Omental fat pad (tissue), 4 donors: ENCODE measurements around the gene DNM3. TPM values are rescaled to one million over a fixed set of nuclear protein-coding genes. Genes with fewer than 3 reads are reported as not detected.

ENCODE experiments used
- ATAC-seq: fragments of 150-250 bp; one replicate; pipeline ENCODE4 v1.9.1; 2016; ENCODE audit warnings: mild to moderate bottlenecking, moderate library complexity; ENCODE audit not compliant: low FRiP score
- DNase-seq: peaks from one replicate; pipeline ENCODE4 v3.0.0-alpha.2; 2019; ENCODE audit warnings: low spot score
- total RNA-seq, 4 donors: library from RNA; depleted of rRNA; stranded (reverse); fragments of >200 nt; gene quantifications; one replicate each; pipeline ENCODE4 v1.1.0, GENCODE V29; 2016
- TF ChIP-seq, protein P1 (sequence below), 3 donors: fragments of 450-650 bp; IDR thresholded peaks; one replicate each; pipeline ENCODE4 v1.5.1; 2016 to 2017; ENCODE audit warnings: antibody characterized with exemption in 3 of 3, mild to moderate bottlenecking in 3 of 3, moderate library complexity in 2 of 3

Gene DNM3
- total RNA-seq, 4 donors from 2014 or later, result 2.9 to 15.8 (median 5.5) TPM

DNA sequence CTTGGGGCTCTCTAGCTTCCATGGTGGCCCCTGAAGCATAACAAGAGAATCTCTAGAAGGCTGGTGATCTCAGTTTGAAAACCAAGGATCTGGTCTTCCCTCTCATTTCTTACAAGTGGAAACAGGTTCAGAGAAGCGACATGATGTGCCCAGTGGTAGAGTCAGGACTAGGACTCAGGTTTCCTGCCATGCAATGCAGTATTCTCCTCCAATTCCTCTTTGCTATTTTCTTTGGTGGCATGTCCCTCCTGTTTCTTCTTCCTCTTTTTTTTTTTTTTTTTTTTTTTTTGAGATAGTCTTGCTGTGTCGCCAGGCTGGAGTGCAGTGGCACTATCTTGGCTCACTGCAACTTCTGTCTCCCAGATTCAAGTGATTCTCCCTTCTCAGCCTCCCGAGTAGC is 383.6 kb downstream of the DNM3 start:
- TF ChIP-seq, protein P1, sequence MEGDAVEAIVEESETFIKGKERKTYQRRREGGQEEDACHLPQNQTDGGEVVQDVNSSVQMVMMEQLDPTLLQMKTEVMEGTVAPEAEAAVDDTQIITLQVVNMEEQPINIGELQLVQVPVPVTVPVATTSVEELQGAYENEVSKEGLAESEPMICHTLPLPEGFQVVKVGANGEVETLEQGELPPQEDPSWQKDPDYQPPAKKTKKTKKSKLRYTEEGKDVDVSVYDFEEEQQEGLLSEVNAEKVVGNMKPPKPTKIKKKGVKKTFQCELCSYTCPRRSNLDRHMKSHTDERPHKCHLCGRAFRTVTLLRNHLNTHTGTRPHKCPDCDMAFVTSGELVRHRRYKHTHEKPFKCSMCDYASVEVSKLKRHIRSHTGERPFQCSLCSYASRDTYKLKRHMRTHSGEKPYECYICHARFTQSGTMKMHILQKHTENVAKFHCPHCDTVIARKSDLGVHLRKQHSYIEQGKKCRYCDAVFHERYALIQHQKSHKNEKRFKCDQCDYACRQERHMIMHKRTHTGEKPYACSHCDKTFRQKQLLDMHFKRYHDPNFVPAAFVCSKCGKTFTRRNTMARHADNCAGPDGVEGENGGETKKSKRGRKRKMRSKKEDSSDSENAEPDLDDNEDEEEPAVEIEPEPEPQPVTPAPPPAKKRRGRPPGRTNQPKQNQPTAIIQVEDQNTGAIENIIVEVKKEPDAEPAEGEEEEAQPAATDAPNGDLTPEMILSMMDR (IDR thresholded peaks at IDR 0.05), result no peak
- no peak for ATAC-seq
- no peak for DNase-seq

DNA sequence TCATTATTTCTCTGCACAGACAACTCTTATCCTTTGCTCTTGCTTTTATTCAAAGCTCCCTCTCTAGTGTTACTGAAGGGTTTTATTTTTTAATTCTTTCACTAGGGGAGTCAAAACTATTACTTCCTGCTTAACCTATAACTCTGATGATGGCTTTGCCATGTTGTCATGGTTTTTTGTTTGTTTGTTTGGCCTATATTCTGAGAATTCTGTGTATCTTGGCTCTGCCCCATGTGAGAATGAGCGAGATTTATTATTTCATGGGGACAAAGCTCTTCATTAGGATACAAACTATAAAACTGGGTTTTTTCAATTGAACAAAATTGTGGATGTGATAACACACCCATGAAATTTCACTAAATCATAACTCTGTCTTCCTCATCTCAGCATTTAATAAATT is 388.6 kb downstream of the DNM3 start:
- no peak for ATAC-seq
- DNase-seq, result no peak
- TF ChIP-seq, protein P1 (IDR thresholded peaks at IDR 0.05), result no peak

DNA sequence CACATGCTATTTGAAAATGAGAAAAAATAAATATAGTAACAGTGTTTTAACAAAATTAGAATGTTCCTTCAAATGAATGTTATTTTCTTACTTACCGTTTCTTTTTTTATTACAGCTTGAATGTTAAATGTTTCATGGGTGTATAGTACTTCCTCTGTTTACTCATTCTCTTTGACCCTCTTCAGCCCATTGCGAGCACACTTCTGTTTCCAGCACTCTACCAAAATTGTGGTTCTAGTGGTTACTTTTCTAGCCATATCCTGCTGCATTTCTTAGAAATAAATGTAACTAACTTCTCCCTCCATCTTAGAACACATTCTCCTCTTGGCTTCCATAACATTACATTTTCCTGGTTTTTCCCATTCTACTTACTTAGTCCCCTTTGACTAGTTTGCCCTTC is 389.2 kb downstream of the DNM3 start:
- TF ChIP-seq, protein P1 (IDR thresholded peaks at IDR 0.05), result no peak
- ATAC-seq (no peak), DNase-seq (no peak)

DNA sequence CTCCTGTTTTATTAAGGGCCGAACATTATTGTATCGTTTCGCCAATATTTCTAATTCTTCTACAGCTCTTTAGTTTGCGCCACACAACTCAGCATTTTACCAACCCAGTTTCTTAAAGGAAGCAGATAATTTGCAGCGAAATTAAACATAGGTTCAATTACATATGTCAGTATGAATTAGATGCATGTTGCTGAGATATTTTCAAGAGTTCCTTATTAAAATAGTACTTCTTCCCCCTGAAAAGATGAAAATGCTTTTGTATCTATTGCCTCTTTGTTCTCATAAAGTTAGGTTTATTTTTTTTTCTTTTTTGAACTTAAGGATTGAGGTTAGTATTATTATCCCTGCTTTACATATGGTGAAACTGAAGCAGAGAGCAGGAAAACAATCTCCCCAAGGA is 395.7 kb downstream of the DNM3 start:
- ATAC-seq (no peak), DNase-seq (no peak)
- TF ChIP-seq, protein P1 (IDR thresholded peaks at IDR 0.05), result no peak

DNA sequence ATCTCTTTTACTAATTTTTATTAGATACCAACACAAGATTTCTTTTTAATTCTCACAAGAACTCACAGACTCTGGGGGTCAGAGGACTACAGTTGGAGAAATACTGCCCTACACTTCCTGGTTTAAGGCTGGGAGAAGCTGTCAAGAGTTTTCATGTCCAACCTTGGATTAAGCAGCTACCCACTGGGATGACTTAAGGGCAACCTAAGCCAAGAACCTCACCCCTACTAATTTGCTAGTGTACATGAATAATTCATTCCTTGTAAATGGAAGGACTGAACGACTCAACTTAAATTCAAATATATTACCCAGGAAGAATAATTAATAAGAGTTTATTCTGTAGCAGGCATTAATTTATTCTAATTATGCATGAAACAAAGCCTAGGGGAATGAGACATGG is 396.9 kb downstream of the DNM3 start:
- ATAC-seq, result no peak
- TF ChIP-seq, protein P1 (IDR thresholded peaks at IDR 0.05), result no peak
- no peak for DNase-seq

DNA sequence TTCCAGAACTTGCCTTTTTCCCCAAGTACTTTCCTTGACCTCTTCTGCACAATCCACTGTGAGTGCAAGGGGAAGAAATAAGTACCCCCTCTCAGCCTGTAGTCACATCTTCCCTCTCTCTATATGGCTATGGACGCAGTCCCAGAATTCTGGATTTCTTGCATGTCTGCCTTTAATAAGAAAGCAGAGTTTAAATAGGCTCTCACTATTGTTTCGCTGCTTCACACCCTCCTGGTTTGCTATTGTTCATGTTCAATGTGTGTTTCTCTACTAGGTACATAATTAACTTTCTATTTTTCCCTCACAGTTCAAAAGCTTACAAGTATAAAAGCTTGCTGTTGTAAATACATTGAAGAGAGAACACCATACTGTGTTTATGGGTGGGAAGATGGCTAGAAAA is 397.7 kb downstream of the DNM3 start:
- ATAC-seq, result no peak
- DNase-seq, result no peak
- TF ChIP-seq, protein P1 (IDR thresholded peaks at IDR 0.05), result no peak

DNA sequence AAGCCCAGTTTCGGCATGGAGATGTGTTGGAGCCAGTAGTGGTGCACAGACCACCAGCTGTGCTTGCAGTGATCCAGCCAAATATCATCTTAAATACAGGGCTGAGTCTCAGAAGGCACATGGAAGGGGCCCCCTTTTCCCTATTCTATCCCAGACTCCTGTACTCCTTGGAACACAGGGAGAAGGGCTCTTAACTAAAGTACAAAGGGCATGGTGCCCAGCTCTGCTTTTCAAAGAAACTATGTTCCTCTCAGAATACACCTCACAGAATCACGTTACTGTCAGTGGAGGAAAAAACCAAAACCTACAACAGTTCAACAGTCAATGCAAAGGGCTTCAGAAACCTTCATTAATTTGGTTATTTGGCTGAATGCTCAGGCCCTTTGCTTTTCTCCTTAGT is 398.6 kb downstream of the DNM3 start:
- DNase-seq (no peak), ATAC-seq (no peak)
- TF ChIP-seq, protein P1 (IDR thresholded peaks at IDR 0.05), result no peak
